GM18858 (cell line): ENCODE results near the gene MRFAP1.

Experiments
- ATAC-seq: cut with Tn5 transposase; IDR thresholded peaks from one replicate; pipeline ENCODE4 v1.9.1; 2021; ENCODE audit not compliant: unreplicated experiment

MRFAP1 gene

GRCh38 chr4:6689506-6689960 is 49.0 kb downstream of the MRFAP1 start:
- no peak for ATAC-seq
